Gastrocnemius medialis (tissue), 4 donors: ENCODE results near the gene TAT. TPM values are rescaled to one million over a fixed set of nuclear protein-coding genes. Genes with fewer than 3 reads are reported as not detected.
"Not testable (repeated sequence)": the region's sequence is repeated elsewhere in the genome, so short reads cannot be mapped to it uniquely, and the experiment has no call there.

ENCODE experiments used
- ATAC-seq, 2 donors: fragments of 150-250 bp; one replicate each; pipeline ENCODE4 v1.9.1; 2016
- DNase-seq, 2 donors: peaks; one replicate each; pipeline ENCODE4 v3.0.0-alpha.2; 2019
- H3K27ac ChIP-seq, 4 donors: fragments of 200-600 bp; sonication (generic); 1 replicate in 1 of 4; 2 replicates in 3 of 4; pipeline ENCODE4 v1.5.1; 2016 to 2018; ENCODE audit warnings: mild to moderate bottlenecking in 2 of 4, moderate library complexity in 1 of 4
- H3K27me3 ChIP-seq, 3 donors: fragments of 200-600 bp; sonication (generic) in 2 of 3; 1 replicate in 1 of 3; 2 replicates in 2 of 3; pipeline versions ENCODE4 v1.5.1 to v1.6.0; 2016 to 2019; ENCODE audit warnings: mild to moderate bottlenecking in 1 of 3, moderate library complexity in 1 of 3
- H3K36me3 ChIP-seq, 2 donors: fragments of 200-600 bp; sonication (generic) in 1 of 2; one replicate each; pipeline ENCODE4 v1.5.1; 2017 to 2018
- H3K4me1 ChIP-seq, 2 donors: fragments of 200-600 bp; sonication (generic) in 1 of 2; one replicate each; pipeline ENCODE4 v1.5.1; 2016 to 2017; ENCODE audit warnings: mild to moderate bottlenecking in 2 of 2
- H3K4me3 ChIP-seq, 4 donors: fragments of 200-600 bp; sonication (generic) in 3 of 4; 1 replicate in 1 of 4; 2 replicates in 3 of 4; pipeline ENCODE4 v1.5.1; 2016 to 2019; ENCODE audit warnings: mild to moderate bottlenecking in 2 of 4
- H3K9me3 ChIP-seq, 3 donors: fragments of 200-600 bp; sonication (generic) in 2 of 3; 1 replicate in 1 of 3; 2 replicates in 2 of 3; pipeline ENCODE4 v1.5.1; 2016 to 2019
- POLR2A ChIP-seq, 2 donors: fragments of 450-650 bp; IDR thresholded peaks; one replicate each; pipeline ENCODE4 v1.6.1; 2017; ENCODE audit warnings: antibody characterized with exemption in 2 of 2, mild to moderate bottlenecking in 2 of 2, moderate library complexity in 2 of 2
- in situ Hi-C, 4 donors: fragments of 200-750 bp; cut with MboI; loops; one replicate each; pipeline versions ENCODE4 v1.15.0 to v1.8.0; 2017; ENCODE audit warnings: low sequenced_read_pairs in 4 of 4
- intact Hi-C: fragments of 100-400 bp; cut with DNase I; formaldehyde crosslinking; loops from one replicate; pipeline ENCODE4 v1.15.1; 2023; ENCODE audit warnings: low total_unique reads
- total RNA-seq, 4 donors: library from RNA; depleted of rRNA; stranded (reverse); fragments of >200 nt; gene quantifications; one replicate each; pipeline versions ENCODE4 v1.1.0 to v1.2.3, GENCODE V29; 2016
- TF ChIP-seq, protein P1 (sequence below), 5 experiments: fragments of 450-650 bp in 3 of 5; fragments of 200-600 bp in 2 of 5; sonication (generic) in 2 of 5; IDR thresholded peaks in 4 of 5; conservative IDR thresholded peaks in 1 of 5; 1 replicate in 4 of 5; 2 replicates in 1 of 5; pipeline ENCODE4 v1.5.1; 2016 to 2019; ENCODE audit warnings: antibody characterized with exemption in 5 of 5, mild to moderate bottlenecking in 3 of 5, moderate library complexity in 3 of 5

The TAT gene
- total RNA-seq, 4 donors from 2014 or later: 1.9 to 3.7 TPM; not detected in 2

DNA sequence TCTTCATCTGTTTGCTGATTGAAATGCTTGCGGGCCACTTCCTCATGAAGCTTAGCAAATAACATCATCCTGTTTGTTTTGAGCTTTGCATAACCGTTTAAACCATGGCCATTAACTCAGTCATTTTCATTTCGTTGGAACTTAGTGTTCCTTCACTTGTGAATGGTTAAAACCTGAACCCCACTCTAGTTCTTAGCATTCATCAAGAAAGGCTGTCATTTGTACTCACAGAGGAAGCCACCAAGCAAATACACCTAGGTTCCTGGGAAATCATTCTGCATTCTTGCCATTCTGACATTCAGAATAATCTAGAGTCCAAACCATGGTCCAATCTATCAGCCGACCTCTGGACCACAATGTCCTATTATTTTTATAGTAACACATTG, 8.4 kb upstream of the TAT start:
- Histone ChIP-seq H3K27ac (no peak overlapping the region), H3K27me3 (no peaks in the 10 kb centered on the region), H3K4me3 (no peak overlapping the region), H3K36me3 (no peaks in the 10 kb centered on the region), H3K4me1 (no peaks in the 10 kb centered on the region), H3K9me3 (no peaks in the 10 kb centered on the region)
- intact Hi-C loops (no loop called here), in situ Hi-C loops (no loop called here)
- DNase-seq (no peak), ATAC-seq (no peak)
- TF ChIP-seq, protein P1, sequence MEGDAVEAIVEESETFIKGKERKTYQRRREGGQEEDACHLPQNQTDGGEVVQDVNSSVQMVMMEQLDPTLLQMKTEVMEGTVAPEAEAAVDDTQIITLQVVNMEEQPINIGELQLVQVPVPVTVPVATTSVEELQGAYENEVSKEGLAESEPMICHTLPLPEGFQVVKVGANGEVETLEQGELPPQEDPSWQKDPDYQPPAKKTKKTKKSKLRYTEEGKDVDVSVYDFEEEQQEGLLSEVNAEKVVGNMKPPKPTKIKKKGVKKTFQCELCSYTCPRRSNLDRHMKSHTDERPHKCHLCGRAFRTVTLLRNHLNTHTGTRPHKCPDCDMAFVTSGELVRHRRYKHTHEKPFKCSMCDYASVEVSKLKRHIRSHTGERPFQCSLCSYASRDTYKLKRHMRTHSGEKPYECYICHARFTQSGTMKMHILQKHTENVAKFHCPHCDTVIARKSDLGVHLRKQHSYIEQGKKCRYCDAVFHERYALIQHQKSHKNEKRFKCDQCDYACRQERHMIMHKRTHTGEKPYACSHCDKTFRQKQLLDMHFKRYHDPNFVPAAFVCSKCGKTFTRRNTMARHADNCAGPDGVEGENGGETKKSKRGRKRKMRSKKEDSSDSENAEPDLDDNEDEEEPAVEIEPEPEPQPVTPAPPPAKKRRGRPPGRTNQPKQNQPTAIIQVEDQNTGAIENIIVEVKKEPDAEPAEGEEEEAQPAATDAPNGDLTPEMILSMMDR (IDR thresholded peaks at IDR 0.05 in 4 of 5, conservative IDR thresholded peaks at IDR 0.05 in 1 of 5): no peak
- no peak for TF ChIP-seq POLR2A (IDR thresholded peaks at IDR 0.05)

DNA sequence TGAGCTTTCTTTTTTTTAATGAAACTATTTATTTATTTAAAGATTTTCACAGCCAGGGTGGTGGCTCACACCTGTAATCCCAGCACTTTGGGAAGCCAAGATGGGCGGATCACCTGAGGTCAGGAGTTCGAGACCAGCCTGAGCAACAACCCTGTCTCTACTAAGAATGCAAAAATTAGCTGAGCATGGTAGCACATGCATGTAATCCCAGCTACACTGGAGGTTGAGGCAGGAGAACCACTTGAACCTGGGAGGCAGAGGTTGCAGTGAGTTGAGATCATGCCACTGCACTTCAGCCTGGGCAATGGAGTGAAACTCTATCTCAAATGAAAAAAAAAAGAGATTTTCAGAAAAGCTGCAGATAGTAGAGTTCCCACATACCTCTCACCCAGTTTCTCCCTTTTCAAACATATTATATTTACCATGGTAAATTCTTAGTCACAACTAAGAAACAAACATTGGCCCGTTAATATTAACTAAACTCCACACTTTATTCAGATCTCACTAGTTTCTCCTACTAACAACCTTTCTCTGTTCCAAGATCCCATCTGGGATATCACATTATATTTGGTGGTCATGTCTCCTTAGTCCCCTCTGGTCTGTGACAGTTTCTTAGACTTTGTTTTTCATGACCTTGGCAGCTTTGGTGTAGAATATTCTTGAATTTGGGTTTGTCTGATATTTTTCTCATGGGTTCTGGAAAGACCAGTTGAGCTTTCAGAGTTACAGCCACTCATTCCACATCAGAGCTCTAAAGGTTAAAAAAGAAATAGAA, 7.8 kb upstream of the TAT start:
- Histone ChIP-seq H3K27ac (no peak overlapping the region), H3K27me3 (no peaks in the 10 kb centered on the region), H3K4me1 (no peaks in the 10 kb centered on the region), H3K4me3 (no peak overlapping the region), H3K36me3 (no peaks in the 10 kb centered on the region), H3K9me3 (no peaks in the 10 kb centered on the region)
- TF ChIP-seq, protein P1 (IDR thresholded peaks at IDR 0.05 in 4 of 5, conservative IDR thresholded peaks at IDR 0.05 in 1 of 5): no peak
- TF ChIP-seq POLR2A (IDR thresholded peaks at IDR 0.05): no peak
- DNase-seq: no peak
- ATAC-seq: no peak
- in situ Hi-C loops (no loop called here), intact Hi-C loops (no loop called here)

DNA sequence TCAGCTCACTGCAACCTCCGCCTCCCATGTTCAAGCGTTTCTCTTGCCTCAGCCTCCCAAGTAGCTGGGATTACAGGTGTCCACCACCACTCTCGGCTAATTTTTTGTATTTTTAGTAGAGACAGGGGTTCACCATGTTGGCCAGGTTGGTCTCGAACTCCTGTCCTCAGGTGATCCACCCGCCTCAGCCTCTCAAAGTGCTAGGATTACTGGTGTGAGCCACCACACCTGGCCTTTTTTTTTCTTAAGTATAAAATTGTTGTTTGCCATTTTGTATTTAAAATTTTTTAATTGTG, 5.6 kb upstream of the TAT start:
- H3K4me3 ChIP-seq, H3K27ac ChIP-seq, H3K9me3 ChIP-seq, ATAC-seq, H3K36me3 ChIP-seq, H3K27me3 ChIP-seq, intact Hi-C loops, in situ Hi-C loops, DNase-seq, H3K4me1 ChIP-seq: not testable (repeated sequence)

DNA sequence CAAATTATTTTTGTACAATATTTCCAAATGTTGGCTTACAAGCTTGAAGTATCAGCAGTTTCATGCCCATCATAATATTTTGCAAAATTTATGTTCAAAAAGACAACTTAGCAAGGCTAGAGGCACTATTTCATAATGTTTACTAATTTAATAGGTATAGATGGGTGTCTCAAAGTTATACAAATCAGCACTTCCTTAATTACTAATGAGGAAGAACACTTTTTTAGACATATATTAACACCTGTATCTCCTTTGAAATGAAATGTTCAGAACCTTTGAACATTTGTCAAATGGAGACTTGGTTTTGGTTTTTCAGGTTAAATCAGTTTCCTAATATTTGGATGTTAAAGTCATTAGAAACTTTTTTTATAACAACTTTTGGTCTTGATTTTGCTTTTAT, 2.2 kb downstream of the TAT start:
- TF ChIP-seq, protein P1 (IDR thresholded peaks at IDR 0.05 in 4 of 5, conservative IDR thresholded peaks at IDR 0.05 in 1 of 5): no peak
- TF ChIP-seq POLR2A (IDR thresholded peaks at IDR 0.05): no peak
- ATAC-seq (no peak), DNase-seq (no peak)
- H3K27me3 ChIP-seq: no peaks in the 10 kb centered on the region
- no peaks in the 10 kb centered on the region for H3K9me3 ChIP-seq
- no peaks in the 10 kb centered on the region for H3K36me3 ChIP-seq
- H3K27ac ChIP-seq: no peak overlapping the region
- H3K4me1 ChIP-seq: no peaks in the 10 kb centered on the region
- intact Hi-C loops: no loop called here
- in situ Hi-C loops: no loop called here
- no peak overlapping the region for H3K4me3 ChIP-seq

DNA sequence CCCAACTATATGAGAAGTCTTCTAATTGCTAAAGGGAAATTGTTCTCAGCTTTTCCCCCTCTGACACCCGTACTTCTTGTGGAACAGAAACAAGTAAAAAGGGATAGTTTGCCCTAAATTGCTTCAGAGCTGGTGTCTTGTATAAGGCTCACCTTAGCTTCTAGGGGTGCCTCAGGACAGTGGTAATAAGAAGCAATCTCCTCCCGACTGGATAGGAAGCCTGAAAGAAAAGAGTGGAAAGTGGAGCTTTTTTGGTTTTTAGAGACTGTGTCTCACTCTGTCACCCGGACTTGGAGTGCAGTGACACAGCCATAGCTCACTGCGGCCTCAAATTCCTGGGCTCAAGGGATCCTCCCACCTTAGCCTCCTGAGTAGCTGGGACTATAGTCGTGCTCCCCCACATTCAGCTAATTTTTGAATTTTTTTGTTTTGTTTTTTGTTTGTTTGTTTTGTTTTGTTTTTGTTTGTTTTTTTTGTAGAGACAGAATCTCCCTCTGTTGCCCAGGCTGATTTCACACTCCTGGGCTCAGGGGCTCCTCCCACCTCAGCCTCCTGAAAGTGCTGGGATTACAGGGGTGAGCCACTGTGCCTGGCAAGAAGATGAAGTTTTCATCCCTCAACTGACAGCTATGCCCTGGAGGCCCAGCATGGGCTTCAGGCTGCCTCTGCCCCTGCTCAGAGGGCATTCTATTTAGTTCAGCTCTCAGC, 3.4 kb downstream of the TAT start:
- Histone ChIP-seq H3K4me3 (no peak overlapping the region), H3K27me3 (no peaks in the 10 kb centered on the region), H3K36me3 (no peaks in the 10 kb centered on the region), H3K9me3 (no peaks in the 10 kb centered on the region), H3K4me1 (no peaks in the 10 kb centered on the region), H3K27ac (no peak overlapping the region)
- TF ChIP-seq, protein P1 (IDR thresholded peaks at IDR 0.05 in 4 of 5, conservative IDR thresholded peaks at IDR 0.05 in 1 of 5): no peak
- no peak for TF ChIP-seq POLR2A (IDR thresholded peaks at IDR 0.05)
- in situ Hi-C loops (no loop called here), intact Hi-C loops (no loop called here)
- ATAC-seq: no peak
- DNase-seq: no peak
